AG04450 (cell line): ENCODE measurements around the gene PTPN4. TPM values are rescaled to one million over a fixed set of nuclear protein-coding genes. Genes with fewer than 3 reads are reported as not detected.

ENCODE experiments used
- CTCF ChIA-PET: fragments of 300-600, 350-600 bp; formaldehyde crosslinking; extraction: SDS; loops from one replicate; lab custom pipeline; 2022; ENCODE audit warnings: antibody characterized with exemption, inconsistent platforms; lab: Charles Lee
- POLR2A ChIA-PET: fragments of 350-600 bp; formaldehyde crosslinking; extraction: SDS; loops from one replicate; lab custom pipeline; 2021; ENCODE audit warnings: antibody characterized with exemption, inconsistent platforms; lab: Yijun Ruan, JAX
- DNase-seq: peaks from one replicate; pipeline ENCODE4 v3.0.0-alpha.2; 2011; ENCODE audit warnings: low read depth, low spot score
- H3K27ac ChIP-seq: one replicate; pipeline ENCODE4 v1.5.1; 2012; ENCODE audit warnings: low read depth, low read length, control low read depth
- H3K27me3 ChIP-seq: one replicate; pipeline ENCODE4 v1.6.0; 2012; ENCODE audit warnings: low read length; ENCODE audit not compliant: control insufficient read depth, insufficient read depth
- H3K4me3 ChIP-seq: 2 replicates; pipeline ENCODE4 v1.5.1; 2011; ENCODE audit warnings: mild to moderate bottlenecking, low read depth, low read length, control low read depth
- H3K9me3 ChIP-seq: 2 replicates; pipeline ENCODE4 v1.5.1; 2012; ENCODE audit warnings: low read length; ENCODE audit not compliant: control insufficient read depth, insufficient read depth
- polyA plus RNA-seq: library from polyadenylated mRNA; depleted of rRNA; stranded (reverse); fragments of >200 nt; gene quantifications from 2 replicates; pipeline ENCODE4 v1.2.3, GENCODE V29; 2011
- TF ChIP-seq, protein P1 (sequence below): IDR thresholded peaks from 2 replicates; pipeline ENCODE4 v1.5.1; 2011; ENCODE audit warnings: low read depth, low read length, control low read depth, inconsistent platforms

The PTPN4 gene
- polyA plus RNA-seq, 1 experiment = 19.6 TPM

- Histone ChIP-seq H3K9me3 (no peaks in the 10 kb centered on the region; the same call in 1 of the 2 replicates), H3K4me3 (no peak overlapping the region), H3K27ac (no peak overlapping the region), H3K27me3 (peaks cover 28% of the 10 kb centered on the region)
- ChIA-PET CTCF (interaction anchor here (0.8 kb wide), 1 partner anchor 11 kb away, joined by 3 read pairs; no protein-coding TSS in a partner anchor), POLR2A (no interaction called here)
- DNase-seq = no peak
- TF ChIP-seq, protein P1, sequence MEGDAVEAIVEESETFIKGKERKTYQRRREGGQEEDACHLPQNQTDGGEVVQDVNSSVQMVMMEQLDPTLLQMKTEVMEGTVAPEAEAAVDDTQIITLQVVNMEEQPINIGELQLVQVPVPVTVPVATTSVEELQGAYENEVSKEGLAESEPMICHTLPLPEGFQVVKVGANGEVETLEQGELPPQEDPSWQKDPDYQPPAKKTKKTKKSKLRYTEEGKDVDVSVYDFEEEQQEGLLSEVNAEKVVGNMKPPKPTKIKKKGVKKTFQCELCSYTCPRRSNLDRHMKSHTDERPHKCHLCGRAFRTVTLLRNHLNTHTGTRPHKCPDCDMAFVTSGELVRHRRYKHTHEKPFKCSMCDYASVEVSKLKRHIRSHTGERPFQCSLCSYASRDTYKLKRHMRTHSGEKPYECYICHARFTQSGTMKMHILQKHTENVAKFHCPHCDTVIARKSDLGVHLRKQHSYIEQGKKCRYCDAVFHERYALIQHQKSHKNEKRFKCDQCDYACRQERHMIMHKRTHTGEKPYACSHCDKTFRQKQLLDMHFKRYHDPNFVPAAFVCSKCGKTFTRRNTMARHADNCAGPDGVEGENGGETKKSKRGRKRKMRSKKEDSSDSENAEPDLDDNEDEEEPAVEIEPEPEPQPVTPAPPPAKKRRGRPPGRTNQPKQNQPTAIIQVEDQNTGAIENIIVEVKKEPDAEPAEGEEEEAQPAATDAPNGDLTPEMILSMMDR = no peak
These were observed 45.8 kb upstream of the PTPN4 start for GRCh38 chr2:119713819-119714490.

DNA sequence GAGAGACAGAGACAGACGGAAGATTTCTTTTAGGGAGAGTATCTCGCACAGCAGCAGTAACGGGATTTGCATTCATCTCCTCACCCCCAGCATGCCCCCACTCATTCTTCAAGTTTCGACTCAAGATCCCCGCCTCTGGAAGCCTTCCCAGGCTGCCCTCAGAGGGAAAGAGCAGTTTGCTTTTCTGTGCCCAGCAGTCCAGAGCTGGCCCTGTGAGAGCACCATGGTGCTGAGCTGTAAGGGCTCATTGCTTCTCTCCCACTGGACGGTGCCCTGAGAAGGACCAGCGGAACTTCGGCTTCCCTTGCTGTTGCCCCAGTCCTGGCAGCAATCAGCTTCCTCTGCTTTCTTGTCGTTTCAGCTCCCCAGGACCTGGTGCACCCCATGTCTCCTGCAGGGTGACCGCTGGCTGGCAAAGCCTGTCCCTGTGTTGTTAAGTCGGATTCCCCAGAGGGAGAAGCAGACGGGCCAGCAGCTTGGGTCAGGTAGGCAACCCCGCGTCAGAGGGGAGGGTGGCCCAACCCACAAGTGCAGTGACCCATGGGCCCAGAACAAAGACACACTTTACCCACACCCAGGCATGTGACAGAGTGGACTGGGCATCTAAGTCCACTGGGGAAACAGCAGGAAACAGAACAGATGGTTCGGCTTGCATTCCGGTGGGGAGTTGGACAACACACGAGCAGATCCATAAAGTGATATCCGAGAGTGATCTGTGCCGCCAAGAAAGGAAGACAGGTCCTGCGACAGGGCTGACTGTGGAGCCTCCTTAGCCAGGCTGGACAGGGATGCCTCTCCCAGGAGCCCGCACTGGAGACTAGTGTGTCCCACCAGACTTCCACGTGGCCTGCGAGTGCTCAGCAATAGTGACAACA is 44.1 kb upstream of the PTPN4 start:
- no peaks in the 10 kb centered on the region; the same call in 1 of the 2 replicates for H3K9me3 ChIP-seq
- CTCF ChIA-PET = no interaction called here

DNA sequence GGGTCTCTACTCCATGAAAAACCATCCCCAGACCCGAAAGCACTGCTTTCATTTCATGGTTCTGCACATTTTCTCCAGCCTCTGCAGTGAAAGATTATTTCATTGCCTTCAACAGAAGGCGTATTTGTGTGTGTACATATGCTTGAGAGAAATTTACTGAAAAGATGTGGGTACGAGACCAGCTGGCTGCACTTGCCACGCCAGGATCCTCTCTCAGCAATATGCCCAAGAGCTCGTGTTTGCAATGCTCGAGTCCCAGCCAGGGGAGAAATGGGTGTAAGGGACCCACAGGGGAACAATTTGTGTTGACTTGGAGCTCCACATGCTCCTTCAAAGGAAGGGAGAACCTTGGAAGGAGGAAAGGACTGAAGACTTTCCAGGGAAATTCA is 43.4 kb upstream of the PTPN4 start:
- no peaks in the 10 kb centered on the region; the same call in 1 of the 2 replicates for H3K9me3 ChIP-seq
- ChIA-PET CTCF (no interaction called here), POLR2A (no interaction called here)
- H3K27me3 ChIP-seq = peaks cover 34% of the 10 kb centered on the region
- no peak overlapping the region for H3K4me3 ChIP-seq
- TF ChIP-seq, protein P1 = no peak
- no peak for DNase-seq
- no peak overlapping the region for H3K27ac ChIP-seq

More for the DNA sequence above, 44.1 kb upstream of the PTPN4 start:
- no peak overlapping the region for H3K4me3 ChIP-seq
- no peak for DNase-seq
- POLR2A ChIA-PET = no interaction called here
- H3K27me3 ChIP-seq = peaks cover 34% of the 10 kb centered on the region
- TF ChIP-seq, protein P1 = no peak
- H3K27ac ChIP-seq = no peak overlapping the region

GRCh38 chr2:119718501-119719260 is 41.0 kb upstream of the PTPN4 start:
- no peak overlapping the region for H3K27ac ChIP-seq
- TF ChIP-seq, protein P1 = no peak
- H3K27me3 ChIP-seq = peaks cover 39% of the 10 kb centered on the region
- ChIA-PET CTCF (interaction anchor here (0.6 to 1.1 kb wide), 4 partner anchors 14 to 402 kb away, joined by 3 read pairs; no protein-coding TSS in a partner anchor), POLR2A (no interaction called here)
- DNase-seq = no peak
- H3K9me3 ChIP-seq = no peaks in the 10 kb centered on the region; the same call in 1 of the 2 replicates
- no peak overlapping the region for H3K4me3 ChIP-seq
